HepG2 (cell line): ENCODE data around the gene CBX2. TPM values are rescaled to one million over a fixed set of nuclear protein-coding genes. Genes with fewer than 3 reads are reported as not detected.

ENCODE experiments used
- ATAC-seq: fragments of 200-7000 bp; cut with Tn5 transposase; 3 replicates; pipeline ENCODE4 v1.9.1; 2020; ENCODE audit warnings: mild to moderate bottlenecking, moderate library complexity
- BruUV-seq: library from RNA; stranded (reverse); fragments of 400-500 nt; replicated peaks from 2 replicates; lab custom pipeline; 2021; lab: Mats Ljungman, UMichigan
- CTCF ChIA-PET: fragments of 300-600 bp; formaldehyde crosslinking; extraction: SDS; loops from one replicate; lab custom pipeline; 2021; ENCODE audit warnings: low total read pairs, inconsistent platforms, low intra/inter-chr PET ratio; lab: Yijun Ruan, JAX
- POLR2A ChIA-PET: fragments of 350-600 bp; sonication (Branson Sonifier 250); formaldehyde crosslinking; loops from one replicate; lab custom pipeline; 2020; ENCODE audit warnings: antibody characterized with exemption, inconsistent platforms; lab: Yijun Ruan, JAX
- DNase-seq: peaks from one replicate; pipeline ENCODE4 v3.0.0-alpha.2; 2015; ENCODE audit warnings: low spot score
- FAIRE-seq: peaks from 3 replicates; lab custom pipeline; 2011; peaks lifted over from hg19 to GRCh38; lab: Jason Lieb, UNC
- H2AFZ ChIP-seq: one replicate; pipeline ENCODE4 v1.6.1; 2011; ENCODE audit warnings: low read length, inconsistent platforms
- H3K27ac ChIP-seq: fragments of 300-600 bp; 3 replicates; pipeline ENCODE4 v1.8.0; 2011; ENCODE audit warnings: mixed run types, mild to moderate bottlenecking, mixed read lengths, low read length, inconsistent platforms; ENCODE audit not compliant: insufficient read depth; ENCODE audit errors: extremely low read length
- H3K27me3 ChIP-seq, 2 experiments: fragments of 200-600 bp in 1 of 2; 2 replicates in 1 of 2; 3 replicates in 1 of 2; pipeline versions ENCODE4 v1.6.0 to v1.8.0; 2011; ENCODE audit warnings: low read length in 2 of 2, mild to moderate bottlenecking in 2 of 2, moderate library complexity in 2 of 2, inconsistent platforms in 1 of 2; ENCODE audit not compliant: insufficient read depth in 2 of 2, control insufficient read depth in 1 of 2
- H3K36me3 ChIP-seq, 2 experiments: fragments of 200-600 bp in 1 of 2; replicated peaks in 1 of 2; 2 replicates in 1 of 2; 3 replicates in 1 of 2; pipeline versions ENCODE4 v1.5.1 to v1.8.0; 2011; ENCODE audit warnings: low read length in 2 of 2, inconsistent platforms in 1 of 2; ENCODE audit not compliant: insufficient read depth in 2 of 2, control insufficient read depth in 1 of 2
- H3K4me1 ChIP-seq: 2 replicates; pipeline ENCODE4 v1.5.1; 2012; ENCODE audit warnings: low read length, inconsistent platforms; ENCODE audit not compliant: insufficient read depth
- H3K4me2 ChIP-seq: 2 replicates; pipeline ENCODE4 v1.6.0; 2011; ENCODE audit warnings: low read depth, low read length, inconsistent platforms
- H3K4me3 ChIP-seq, 3 experiments: fragments of 200-600 bp in 1 of 3; sonication (generic), shearing (Covaris generic) in 1 of 3; replicated peaks in 1 of 3; 2 replicates each; pipeline ENCODE4 v1.5.1; 2011 to 2016; ENCODE audit warnings: low read length in 3 of 3, inconsistent platforms in 2 of 3, low read depth in 2 of 3, mild to moderate bottlenecking in 2 of 3, control low read depth in 1 of 3, mixed read lengths in 1 of 3; ENCODE audit not compliant: insufficient read depth in 1 of 3
- H3K79me2 ChIP-seq: one replicate; pipeline ENCODE4 v1.6.1; 2011; ENCODE audit warnings: low read length, inconsistent platforms; ENCODE audit not compliant: insufficient read depth
- H3K9ac ChIP-seq: 2 replicates; pipeline ENCODE4 v1.6.0; 2011; ENCODE audit warnings: mild to moderate bottlenecking, low read depth, low read length, inconsistent platforms; ENCODE audit not compliant: insufficient read depth
- H3K9me3 ChIP-seq: 2 replicates; pipeline ENCODE4 v1.5.1; 2012; ENCODE audit warnings: mild to moderate bottlenecking, low read length
- H4K20me1 ChIP-seq: 2 replicates; pipeline ENCODE4 v1.6.0; 2011; ENCODE audit warnings: inconsistent platforms, mild to moderate bottlenecking, low read length, moderate library complexity; ENCODE audit not compliant: insufficient read depth
- EP300 ChIP-seq, 3 experiments: sonication (generic) in 1 of 3; formaldehyde crosslinking in 1 of 3; IDR thresholded peaks; 2 replicates each; pipeline versions ENCODE4 v1.5.1 to v1.6.1; 2011 to 2020; ENCODE audit warnings: low read depth in 2 of 3, low read length in 2 of 3, borderline replicate concordance in 1 of 3, improper control_type of control experiment in 1 of 3, mild to moderate bottlenecking in 1 of 3, missing genetic modification reagents in 1 of 3, moderate library complexity in 1 of 3
- IKZF1 ChIP-seq: fragments of 450-650 bp; IDR thresholded peaks from 2 replicates; pipeline ENCODE4 v1.7.1; 2016
- MYC ChIP-seq: sonication (generic); formaldehyde crosslinking; IDR thresholded peaks from 2 replicates; pipeline ENCODE4 v1.9.0; 2021; ENCODE audit warnings: missing genetic modification reagents, borderline replicate concordance
- NONO ChIP-seq, 2 experiments: fragments of 450-650 bp in 1 of 2; sonication (generic) in 1 of 2; formaldehyde crosslinking in 1 of 2; IDR thresholded peaks in 1 of 2; conservative IDR thresholded peaks in 1 of 2; 2 replicates each; pipeline versions ENCODE4 v1.6.1 to v1.8.0; 2017 to 2022; ENCODE audit warnings: mild to moderate bottlenecking in 1 of 2, missing genetic modification reagents in 1 of 2, moderate library complexity in 1 of 2
- SAP130 ChIP-seq: IDR thresholded peaks from 2 replicates; pipeline ENCODE4 v1.6.1; 2016; ENCODE audit warnings: low read depth
- SIX4 ChIP-seq: sonication (generic); formaldehyde crosslinking; IDR thresholded peaks from 2 replicates; pipeline ENCODE4 v1.4.0; 2020; ENCODE audit warnings: missing genetic modification reagents
- SRSF9 ChIP-seq: fragments of 200-400 bp; formaldehyde crosslinking; IDR thresholded peaks from 2 replicates; pipeline ENCODE4 v1.6.1; 2018; ENCODE audit warnings: borderline replicate concordance, mild to moderate bottlenecking, low read depth, low read length; ENCODE audit not compliant: insufficient read depth, poor library complexity, severe bottlenecking
- TBX2 ChIP-seq: sonication (generic); formaldehyde crosslinking; IDR thresholded peaks from 2 replicates; pipeline ENCODE4 v1.5.0; 2020; ENCODE audit warnings: missing genetic modification reagents, mild to moderate bottlenecking, borderline replicate concordance
- ZNF281 ChIP-seq: sonication (generic); formaldehyde crosslinking; IDR thresholded peaks from 2 replicates; pipeline ENCODE4 v1.4.0; 2020; ENCODE audit warnings: missing genetic modification reagents, borderline replicate concordance
- ZNF546 ChIP-seq: sonication (generic); formaldehyde crosslinking; conservative IDR thresholded peaks from 2 replicates; pipeline ENCODE4 v1.8.1; 2023; ENCODE audit warnings: mild to moderate bottlenecking, missing genetic modification reagents
- ZNF549 ChIP-seq: sonication (generic); formaldehyde crosslinking; IDR thresholded peaks from 2 replicates; pipeline ENCODE4 v1.5.0; 2020; ENCODE audit warnings: missing genetic modification reagents
- ZNF800 ChIP-seq: sonication (generic); formaldehyde crosslinking; IDR thresholded peaks from 2 replicates; pipeline ENCODE4 v1.4.0; 2020; ENCODE audit warnings: missing genetic modification reagents
- WGBS: methylation state at CpG from one replicate; pipeline ENCODE4 v1.1.6; 2017; ENCODE audit warnings: low lambda C conversion rate; 5-methylcytosine and 5-hydroxymethylcytosine counted together
- in situ Hi-C: cut with HindIII; loops from 2 replicates; pipeline ENCODE4 v1.10.0; 2017; ENCODE audit warnings: low pct_unique_long_range_greater_than_20kb; ENCODE audit not compliant: extremely low pct_ligation_motif_present
- intact Hi-C: fragments of 100-400 bp; cut with micrococcal nuclease; formaldehyde crosslinking; loops from one replicate; pipeline ENCODE4 v1.10.0; 2022; ENCODE audit not compliant: unreplicated experiment
- polyA plus RNA-seq, 8 experiments: library from polyadenylated mRNA; depleted of rRNA in 3 of 8; stranded (reverse) in 7 of 8; unstranded in 1 of 8; fragments of >200 nt; fragmentation: Illumina TruSeq in 4 of 8; extraction: Trizol in 4 of 8; gene quantifications; 2 replicates each; pipeline versions ENCODE4 v1.2.1 to v1.2.3, GENCODE V29; 2011 to 2016; ENCODE audit warnings: low read depth in 4 of 8, missing spikeins in 1 of 8, mixed read lengths in 1 of 8; ENCODE audit not compliant: insufficient read depth in 1 of 8
- total RNA-seq, 5 experiments: library from RNA; depleted of rRNA; stranded (reverse); fragments of >200 nt; fragmentation: Illumina TruSeq; extraction: Trizol; gene quantifications; 2 replicates each; pipeline ENCODE4 v1.2.3, GENCODE V29; 2016; ENCODE audit warnings: low read depth in 1 of 5

The CBX2 gene
- total and polyA plus RNA-seq, 2 of the 13 experiments (the other 11 are each of a cell fraction or from before 2014, with no cell fraction given), result 14.5 to 31.1 TPM

GRCh38 chr17:79830303-79830702 is 52.4 kb downstream of the CBX2 start:
- no peak overlapping the region for H2AFZ ChIP-seq
- H4K20me1 ChIP-seq, result peaks cover 13% of the 10 kb centered on the region; the same call in 1 of the 2 replicates
- no peaks in the 10 kb centered on the region; a peak in 2 of 5 replicates for H3K27me3 ChIP-seq
- POLR2A ChIA-PET, result interaction anchor here (0.6 to 11.1 kb wide), 8 partner anchors 9 to 624 kb away, joined by 3 to 274 read pairs (median 8); partner anchors contain the start of genes CBX4 and CBX8
- in situ Hi-C loops (no loop called here), intact Hi-C loops (loop anchor here (10.0 kb wide), 2 partner anchors 84 to 86 kb away; no protein-coding TSS in a partner anchor)
- H3K4me1 ChIP-seq, result peaks cover 87% of the 10 kb centered on the region
- CTCF ChIA-PET, result no interaction called here
- DNase-seq (no peak), FAIRE-seq (peak; percentile 63), ATAC-seq (peak; percentile 0; the same call in 2 of the 3 replicates)
- peaks cover 7% of the 10 kb centered on the region for H3K79me2 ChIP-seq
- no peak overlapping the region for H3K9ac ChIP-seq
- H3K4me2 ChIP-seq, result peak overlapping the region; percentile 80
- H3K9me3 ChIP-seq, result no peaks in the 10 kb centered on the region
- H3K4me3 ChIP-seq, result peak overlapping the region in 1 of 3 experiments; percentile 19; a peak in 1 of 6 replicates
- H3K27ac ChIP-seq, result peak overlapping the region; percentile 19
- BruUV-seq, result no TSS peak
- 21% methylated on average over 7 of the region's 8 CpGs for WGBS
- peaks cover 4 to 9% of the 10 kb centered on the region in 2 experiments; a peak in 4 of 5 replicates for H3K36me3 ChIP-seq
- TF ChIP-seq TBX2 (CRISPR knock-in tag) (0 out of 2 replicates have a peak, but pooled peaks have one; percentile 10), IKZF1 (no peak), ZNF281 (CRISPR knock-in tag) (peak; percentile 83; the same call in 1 of the 2 replicates), SIX4 (CRISPR knock-in tag) (no peak), EP300 (IDR thresholded peaks at IDR 0.05; ENCODE audit: low read depth in 2 of 2, low read length in 2 of 2) (0 out of 4 replicates have a peak, but pooled peaks of 1 of the 2 experiments have one; percentile 3), EP300 (CRISPR knock-in tag; IDR thresholded peaks at IDR 0.05; ENCODE audit: borderline replicate concordance) (no peak), ZNF549 (0 out of 2 replicates have a peak, but pooled peaks have one; percentile 7), ZNF546 (CRISPR knock-in tag) (no peak), NONO (IDR thresholded peaks at IDR 0.05) (no peak), NONO (CRISPR knock-in tag; conservative IDR thresholded peaks at IDR 0.05) (0 out of 2 replicates have a peak, but pooled peaks have one; percentile 32), MYC (peak; percentile 40; the same call in 1 of the 2 replicates), SAP130 (CRISPR knock-in tag) (0 out of 2 replicates have a peak, but pooled peaks have one; percentile 5), SRSF9 (no peak), ZNF800 (CRISPR knock-in tag) (0 out of 2 replicates have a peak, but pooled peaks have one; percentile 29)
